GM12891 (cell line): ENCODE measurements around the gene MAZ.

ENCODE experiments used
- PAX5 ChIP-seq: IDR thresholded peaks from 2 replicates; pipeline ENCODE4 v1.6.1; 2011; ENCODE audit warnings: low read length, moderate library complexity, mild to moderate bottlenecking; ENCODE audit not compliant: insufficient read depth, severe bottlenecking
- POLR2A ChIP-seq: IDR thresholded peaks from 2 replicates; pipeline ENCODE4 v1.6.1; 2011; ENCODE audit warnings: low read depth, low read length, control low read depth
- POLR2AphosphoS5 ChIP-seq: IDR thresholded peaks from 2 replicates; pipeline ENCODE4 v1.6.1; 2011; ENCODE audit warnings: low read depth, low read length, control low read depth
- POU2F2 ChIP-seq: IDR thresholded peaks from 2 replicates; pipeline ENCODE4 v1.6.1; 2011; ENCODE audit warnings: low read depth, mild to moderate bottlenecking, control low read depth, low read length, moderate library complexity
- SPI1 ChIP-seq: IDR thresholded peaks from 2 replicates; pipeline ENCODE4 v1.6.1; 2011; ENCODE audit warnings: low read depth, low read length, control low read depth
- TAF1 ChIP-seq: IDR thresholded peaks from 2 replicates; pipeline ENCODE4 v1.6.1; 2011; ENCODE audit warnings: low read depth, low read length, control low read depth

DNA sequence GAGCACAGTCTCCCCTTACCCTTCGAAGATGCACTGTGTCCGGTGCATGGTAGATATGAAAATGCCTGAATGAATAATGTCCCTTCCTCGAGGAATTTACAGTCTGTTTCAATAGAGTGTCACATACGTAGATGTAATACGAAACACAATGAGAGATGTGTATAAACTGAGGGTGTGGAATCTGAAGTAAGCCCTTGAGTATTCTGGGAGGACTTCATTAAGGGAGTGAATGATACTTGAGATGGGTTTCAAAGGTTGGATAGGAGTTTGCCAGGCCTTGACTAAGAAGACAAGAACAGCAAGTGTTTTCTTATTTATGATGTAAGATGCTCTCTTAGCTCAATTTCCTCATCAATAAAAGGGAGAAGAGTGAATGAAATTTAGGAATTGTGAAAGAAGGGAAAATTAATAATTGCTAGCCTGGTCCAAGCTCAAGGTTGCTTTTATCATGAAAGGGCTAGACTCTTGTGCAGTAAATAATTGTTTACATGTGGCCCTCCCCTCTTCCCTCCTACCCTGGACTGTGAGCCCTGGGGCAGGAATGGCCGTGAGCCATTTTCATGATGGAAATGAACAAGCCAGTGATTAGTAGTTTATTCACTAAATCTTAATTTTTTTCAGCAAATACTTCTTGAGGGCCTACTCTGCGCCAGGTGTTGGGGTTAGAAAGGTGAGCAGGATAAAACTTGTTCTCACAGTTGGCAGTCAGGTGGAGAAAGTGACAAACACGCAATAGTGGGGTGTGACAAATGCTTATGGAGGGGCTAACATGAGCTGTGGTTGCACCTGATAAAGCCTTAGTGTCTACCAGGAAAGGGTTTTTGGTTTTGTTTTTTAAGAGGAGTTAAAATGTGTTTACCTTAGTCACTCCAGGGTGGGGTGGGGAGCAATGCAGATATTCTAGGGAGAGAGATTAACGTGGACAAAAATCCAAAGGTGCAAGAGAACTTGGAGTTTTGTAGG is 14.2 kb upstream of the MAZ start:
- no peak for TF ChIP-seq TAF1
- no peak for TF ChIP-seq POLR2A
- no peak for TF ChIP-seq POLR2AphosphoS5
- no peak for TF ChIP-seq PAX5
- TF ChIP-seq SPI1 = no peak
- no peak for TF ChIP-seq POU2F2
